Measurements from ENCODE around the gene CCDC17. TPM values are rescaled to one million over a fixed set of nuclear protein-coding genes. Genes with fewer than 3 reads are reported as not detected.

CCDC17 gene
- total RNA-seq, 1 donor from 2014 or later = 1.5 TPM

DNA sequence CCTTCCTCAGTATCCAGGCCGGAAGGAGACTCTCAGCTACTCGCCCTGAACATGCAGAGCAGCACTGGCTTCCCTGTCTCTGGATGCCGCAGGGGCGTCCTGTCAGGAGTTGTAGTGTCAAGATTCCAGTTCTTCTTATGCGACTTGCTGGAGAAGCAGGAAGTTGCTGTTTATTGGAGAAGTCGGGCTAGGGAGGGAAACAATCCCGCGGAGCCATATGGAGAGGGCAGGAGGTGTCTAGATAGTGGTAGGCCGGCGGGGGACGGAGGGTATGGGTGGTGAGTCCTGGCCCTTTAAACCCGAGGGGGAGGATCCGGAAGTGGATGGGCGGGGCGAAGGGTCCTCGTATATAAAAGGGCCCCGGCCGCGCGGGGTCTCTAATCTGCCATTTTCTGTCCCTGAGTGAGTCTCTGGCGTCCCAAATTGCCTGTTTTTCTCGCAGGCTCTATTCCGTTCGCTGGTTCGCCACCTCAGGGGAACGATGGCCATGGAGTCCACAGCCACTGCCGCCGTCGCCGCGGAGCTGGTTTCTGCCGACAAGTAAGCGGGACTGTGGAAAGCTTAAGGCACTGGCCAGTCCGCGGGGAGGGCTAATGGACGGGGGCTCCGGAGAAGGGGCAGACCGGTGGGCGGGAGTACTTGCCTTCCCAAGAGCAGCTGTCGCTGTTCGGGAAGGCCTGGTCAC, 40.0 kb downstream of the CCDC17 start, which contains the start of gene NASP:
Gene NASP, plus strand, starts transcription at position 376 of the 685 bp plus-strand sequence. Its CDS starts 106 bp downstream, at position 482.
- Histone ChIP-seq H3K4me3 (peak within 1 kb of the TSS; percentile 90), H3K9me3 (ENCODE audit: low read depth) (no peaks in the 10 kb centered on the region), H3K36me3 (peaks cover 4% of the 10 kb centered on the region), H3K9ac (peak within 1 kb of the TSS; percentile 96), H3K27me3 (no peaks in the 10 kb centered on the region), H3K4me2 (peak within 1 kb of the TSS; percentile 87), H3F3A (ENCODE audit: low read depth) (peaks cover 28% of the 10 kb centered on the region), H3K4me1 (peaks cover 15% of the 10 kb centered on the region), H2AFZ (replicated peaks) (peak within 1 kb of the TSS; percentile 100), H4K20me1 (ENCODE audit: low read depth) (peaks cover 42% of the 10 kb centered on the region), H3K27ac (peak within 1 kb of the TSS; percentile 95), H3K79me2 (ENCODE audit: low read depth) (peaks cover 50% of the 10 kb centered on the region)
- peak; percentile 92 for DNase-seq (ENCODE audit: low spot score)
- Mint-ChIP-seq H3K4me1 (peaks cover 22% of the 10 kb centered on the region), H3K4me3 (peak within 1 kb of the TSS; percentile 100), H3K27me3 (ENCODE audit: insufficient read depth, low read depth) (peaks cover 5% of the 10 kb centered on the region), H3K9me3 (no peaks in the 10 kb centered on the region), H3K27ac (peak within 1 kb of the TSS; percentile 100), H3K36me3 (peaks cover 10% of the 10 kb centered on the region)
- TF ChIP-seq, protein P1, sequence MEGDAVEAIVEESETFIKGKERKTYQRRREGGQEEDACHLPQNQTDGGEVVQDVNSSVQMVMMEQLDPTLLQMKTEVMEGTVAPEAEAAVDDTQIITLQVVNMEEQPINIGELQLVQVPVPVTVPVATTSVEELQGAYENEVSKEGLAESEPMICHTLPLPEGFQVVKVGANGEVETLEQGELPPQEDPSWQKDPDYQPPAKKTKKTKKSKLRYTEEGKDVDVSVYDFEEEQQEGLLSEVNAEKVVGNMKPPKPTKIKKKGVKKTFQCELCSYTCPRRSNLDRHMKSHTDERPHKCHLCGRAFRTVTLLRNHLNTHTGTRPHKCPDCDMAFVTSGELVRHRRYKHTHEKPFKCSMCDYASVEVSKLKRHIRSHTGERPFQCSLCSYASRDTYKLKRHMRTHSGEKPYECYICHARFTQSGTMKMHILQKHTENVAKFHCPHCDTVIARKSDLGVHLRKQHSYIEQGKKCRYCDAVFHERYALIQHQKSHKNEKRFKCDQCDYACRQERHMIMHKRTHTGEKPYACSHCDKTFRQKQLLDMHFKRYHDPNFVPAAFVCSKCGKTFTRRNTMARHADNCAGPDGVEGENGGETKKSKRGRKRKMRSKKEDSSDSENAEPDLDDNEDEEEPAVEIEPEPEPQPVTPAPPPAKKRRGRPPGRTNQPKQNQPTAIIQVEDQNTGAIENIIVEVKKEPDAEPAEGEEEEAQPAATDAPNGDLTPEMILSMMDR (IDR thresholded peaks at IDR 0.05) = no peak

DNA sequence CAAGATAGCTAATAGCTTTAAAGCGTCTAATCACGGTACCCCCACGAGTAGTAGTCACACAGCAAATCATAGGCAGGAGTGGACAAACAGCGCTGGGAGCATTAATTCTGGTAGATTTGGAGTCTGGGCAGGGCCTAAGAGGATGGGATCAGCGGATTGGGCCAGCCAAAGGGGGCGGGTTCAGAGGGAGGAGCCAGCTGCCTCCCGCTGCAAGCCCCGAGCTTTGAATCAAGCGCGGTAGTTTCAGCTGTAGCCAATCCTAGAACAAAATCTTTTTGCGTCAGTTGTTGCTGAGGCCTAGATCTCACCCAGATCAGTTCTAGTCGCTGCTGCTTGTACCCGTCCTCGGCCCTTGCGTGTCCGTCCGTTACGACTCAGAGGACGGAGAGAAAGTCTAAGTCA, 40.6 kb downstream of the CCDC17 start:
- Histone ChIP-seq H3F3A (ENCODE audit: low read depth) (peaks cover 28% of the 10 kb centered on the region), H2AFZ (replicated peaks) (peak overlapping the region; percentile 100), H3K9ac (peak overlapping the region; percentile 56), H4K20me1 (ENCODE audit: low read depth) (peaks cover 36% of the 10 kb centered on the region), H3K27me3 (no peaks in the 10 kb centered on the region), H3K36me3 (peaks cover 4% of the 10 kb centered on the region), H3K4me3 (peak overlapping the region; percentile 90), H3K4me1 (peaks cover 15% of the 10 kb centered on the region), H3K27ac (no peak overlapping the region), H3K79me2 (ENCODE audit: low read depth) (peaks cover 44% of the 10 kb centered on the region), H3K4me2 (peak overlapping the region; percentile 87), H3K9me3 (ENCODE audit: low read depth) (no peaks in the 10 kb centered on the region)
- peak overlapping the region; percentile 100 for H3K4me3 Mint-ChIP-seq
- TF ChIP-seq, protein P1 (IDR thresholded peaks at IDR 0.05) = no peak
- TF ChIP-seq EZH2phosphoT487 (IDR thresholded peaks at IDR 0.05) (no peak), EZH2 (IDR thresholded peaks at IDR 0.05) (no peak)
- peak overlapping the region; percentile 99 for H3K27ac Mint-ChIP-seq
- no peaks in the 10 kb centered on the region for H3K9me3 Mint-ChIP-seq
- peaks cover 22% of the 10 kb centered on the region for H3K4me1 Mint-ChIP-seq
- peak; percentile 97 for DNase-seq (ENCODE audit: low spot score)
- H3K36me3 Mint-ChIP-seq = peaks cover 8% of the 10 kb centered on the region
- peaks cover 3% of the 10 kb centered on the region for H3K27me3 Mint-ChIP-seq (ENCODE audit: insufficient read depth, low read depth)

DNA sequence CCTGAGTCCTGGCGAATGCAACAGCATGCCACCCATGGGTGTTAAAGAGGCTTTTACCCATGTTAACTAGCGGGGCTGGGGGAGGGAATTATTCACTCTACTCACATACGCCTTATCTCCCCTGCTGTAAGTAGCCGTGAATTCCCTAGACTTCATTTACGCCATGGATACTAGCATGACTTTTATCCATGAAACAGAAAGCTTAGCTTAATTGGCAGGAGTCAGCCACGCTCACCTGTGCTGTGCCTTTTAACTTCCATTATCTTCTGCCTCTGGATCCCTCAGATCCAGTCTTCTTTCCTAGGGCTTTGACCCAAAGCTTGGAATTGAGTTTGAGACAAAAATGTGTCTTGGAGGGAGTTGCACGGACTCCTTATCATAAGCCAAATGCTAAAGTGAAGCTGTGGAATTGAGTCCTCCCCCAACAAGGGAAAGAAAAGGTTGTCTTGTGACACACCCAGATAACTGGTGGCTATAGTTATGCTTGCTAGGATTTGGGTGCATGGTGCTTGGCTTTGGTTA, 49.7 kb downstream of the CCDC17 start:
- Histone ChIP-seq H3F3A (ENCODE audit: low read depth) (peaks cover 37% of the 10 kb centered on the region), H3K9me3 (ENCODE audit: low read depth) (no peaks in the 10 kb centered on the region), H3K4me3 (no peak overlapping the region), H3K27ac (no peak overlapping the region), H2AFZ (replicated peaks) (no peak overlapping the region), H3K4me1 (peaks cover 13% of the 10 kb centered on the region), H3K36me3 (no peaks in the 10 kb centered on the region), H3K4me2 (peak overlapping the region; percentile 4), H3K27me3 (no peaks in the 10 kb centered on the region), H3K9ac (no peak overlapping the region), H3K79me2 (ENCODE audit: low read depth) (no peaks in the 10 kb centered on the region), H4K20me1 (ENCODE audit: low read depth) (peaks cover 10% of the 10 kb centered on the region)
- DNase-seq (ENCODE audit: low spot score) = no peak
- H3K27me3 Mint-ChIP-seq (ENCODE audit: insufficient read depth, low read depth) = no peaks in the 10 kb centered on the region
- no peak for TF ChIP-seq EZH2phosphoT487 (IDR thresholded peaks at IDR 0.05)
- TF ChIP-seq, protein P1 (IDR thresholded peaks at IDR 0.05) = no peak
- no peak for TF ChIP-seq EZH2 (IDR thresholded peaks at IDR 0.05)
- no peaks in the 10 kb centered on the region for H3K9me3 Mint-ChIP-seq
- H3K4me1 Mint-ChIP-seq = peaks cover 14% of the 10 kb centered on the region
- no peak overlapping the region for H3K4me3 Mint-ChIP-seq
- H3K27ac Mint-ChIP-seq = no peak overlapping the region
- H3K36me3 Mint-ChIP-seq = peaks cover 5% of the 10 kb centered on the region

Measured in neural progenitor cell (in vitro differentiated cells).